ENCODE measurements around the gene FOXL1. TPM values are rescaled to one million over a fixed set of nuclear protein-coding genes. Genes with fewer than 3 reads are reported as not detected.

The FOXL1 gene
- total and polyA plus RNA-seq, 12 donors, result 0.18 to 2.1 (median 0.69) TPM

GRCh38 chr16:86534779-86535615 is 43.4 kb upstream of the FOXL1 start:
- Histone ChIP-seq H3K27me3 (no peaks in the 10 kb centered on the region), H3K9me3 (replicated peaks in 1 of 3) (no peaks in the 10 kb centered on the region), H3K4me3 (no peak overlapping the region), H3K27ac (no peak overlapping the region), H3K4me1 (replicated peaks in 1 of 2) (peaks cover 0 to 14% of the 10 kb centered on the region in 2 donors), H3K36me3 (replicated peaks in 1 of 2) (peaks cover 0 to 26% of the 10 kb centered on the region in 2 donors)
- 87 to 89% (median 88%) methylated on average over 18 of the region's 18 CpGs for WGBS, 4 donors
- DNase-seq, result no peak
- TF ChIP-seq CTCF (IDR thresholded peaks at IDR 0.05) (no peak), POLR2A (IDR thresholded peaks at IDR 0.05) (no peak)
- intact Hi-C loops (cut with DNase I), result no loop called here

GRCh38 chr16:86536621-86537020 is 41.7 kb upstream of the FOXL1 start:
- Histone ChIP-seq H3K36me3 (replicated peaks in 1 of 2) (peaks cover 0 to 42% of the 10 kb centered on the region in 2 donors), H3K4me1 (replicated peaks in 1 of 2) (no peaks in the 10 kb centered on the region), H3K4me3 (no peak overlapping the region), H3K9me3 (replicated peaks in 1 of 3) (no peaks in the 10 kb centered on the region), H3K27ac (no peak overlapping the region), H3K27me3 (no peaks in the 10 kb centered on the region)
- intact Hi-C loops (cut with DNase I), result no loop called here
- 96 to 98% (median 97%) methylated on average over 17 of the region's 17 CpGs for WGBS, 4 donors
- TF ChIP-seq CTCF (IDR thresholded peaks at IDR 0.05) (no peak), POLR2A (IDR thresholded peaks at IDR 0.05) (no peak)
- DNase-seq, result no peak

- intact Hi-C loops (cut with DNase I), result no loop called here
- TF ChIP-seq CTCF (IDR thresholded peaks at IDR 0.05), result no peak
- no peak for TF ChIP-seq POLR2A (IDR thresholded peaks at IDR 0.05)
- Histone ChIP-seq H3K36me3 (replicated peaks in 1 of 2) (peaks cover 0 to 50% of the 10 kb centered on the region in 2 donors), H3K4me3 (no peak overlapping the region), H3K9me3 (replicated peaks in 1 of 3) (no peaks in the 10 kb centered on the region), H3K27me3 (no peaks in the 10 kb centered on the region), H3K4me1 (replicated peaks in 1 of 2) (no peaks in the 10 kb centered on the region), H3K27ac (no peak overlapping the region)
- 92 to 97% (median 96%) methylated on average over 4 of the region's 4 CpGs for WGBS, 4 donors
- no peak for DNase-seq
Observed at GRCh38 chr16:86537486-86537885, 40.9 kb upstream of the FOXL1 start.

- H3K9me3 ChIP-seq (replicated peaks in 1 of 3), result no peaks in the 10 kb centered on the region
- H3K27ac ChIP-seq, result no peak overlapping the region
- no peaks in the 10 kb centered on the region for H3K27me3 ChIP-seq
- H3K4me3 ChIP-seq, result no peak overlapping the region
- DNase-seq, result no peak
- no peaks in the 10 kb centered on the region for H3K4me1 ChIP-seq (replicated peaks in 1 of 2)
- WGBS, 4 donors, result 92 to 97% (median 95%) methylated on average over 7 to 17 of the region's 17 CpGs; no CpG with 5 or more reads in 1 of the 4 donors
- TF ChIP-seq POLR2A (IDR thresholded peaks at IDR 0.05) (no peak), CTCF (IDR thresholded peaks at IDR 0.05) (no peak)
- intact Hi-C loops (cut with DNase I), result no loop called here
- H3K36me3 ChIP-seq (replicated peaks in 1 of 2), result peaks cover 0 to 55% of the 10 kb centered on the region in 2 donors
Observed at GRCh38 chr16:86538196-86538780, 40.1 kb upstream of the FOXL1 start.
